Measurements from ENCODE around the gene CACNA2D4.

DNA sequence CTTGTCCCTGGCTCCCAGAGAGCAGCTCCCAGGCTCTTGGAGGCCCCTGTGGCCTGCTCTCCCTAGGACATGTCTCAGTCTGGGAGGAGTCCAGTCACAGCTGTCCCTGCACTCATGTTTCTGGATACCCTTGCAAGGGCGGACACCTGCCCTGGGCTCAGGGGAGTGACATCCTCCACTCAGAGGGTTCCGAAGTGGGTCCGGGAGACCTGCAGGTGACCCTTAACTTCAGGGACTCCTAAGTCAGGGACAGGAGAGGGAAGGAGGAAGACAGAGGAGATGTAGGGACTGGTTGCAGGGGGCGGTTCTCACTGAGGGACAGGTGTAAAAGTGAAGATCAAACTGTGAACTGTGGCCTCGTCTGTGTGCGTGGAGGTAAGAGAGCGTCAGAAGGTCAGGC lies 37.6 kb downstream of the CACNA2D4 start:
- no peak for TF ChIP-seq CTCF (IDR thresholded peaks at IDR 0.05; ENCODE audit: low read length)
- TF ChIP-seq EZH2 (optimal IDR thresholded peaks at IDR 0.05; ENCODE audit: low read depth, low read length): no peak
- no peak for TF ChIP-seq EZH2phosphoT487 (IDR thresholded peaks at IDR 0.05; ENCODE audit: low read length)
